PFSK-1 (cell line): ENCODE results near the gene EIF4A3.

Source experiments
- FOXP2 ChIP-seq: optimal IDR thresholded peaks from 2 replicates; pipeline ENCODE3; 2011; ENCODE audit warnings: borderline replicate concordance, control low read depth, inconsistent platforms; ENCODE audit not compliant: insufficient read depth; ENCODE audit errors: extremely low read length, extremely low read depth
- POLR2AphosphoS5 ChIP-seq: IDR thresholded peaks from 2 replicates; pipeline ENCODE4 v1.6.1; 2012; ENCODE audit warnings: low read depth, mild to moderate bottlenecking, control low read depth, low read length, moderate library complexity
- SIN3A ChIP-seq: IDR thresholded peaks from 2 replicates; pipeline ENCODE4 v1.6.1; 2012; ENCODE audit warnings: mild to moderate bottlenecking, low read length, moderate library complexity, borderline replicate concordance; ENCODE audit not compliant: insufficient read depth
- TAF1 ChIP-seq: IDR thresholded peaks from 2 replicates; pipeline ENCODE4 v1.6.1; 2012; ENCODE audit warnings: low read length, control low read depth, borderline replicate concordance; ENCODE audit not compliant: insufficient read depth
- TF ChIP-seq, protein P1 (sequence below), 2 experiments: IDR thresholded peaks; 2 replicates each; pipeline versions ENCODE4 v1.6.1 to v1.8.0; 2011 to 2012; ENCODE audit warnings: low read depth in 2 of 2, low read length in 2 of 2, control low read depth in 1 of 2, inconsistent platforms in 1 of 2, mild to moderate bottlenecking in 1 of 2, moderate library complexity in 1 of 2; ENCODE audit not compliant: insufficient read depth in 1 of 2

Gene EIF4A3

DNA sequence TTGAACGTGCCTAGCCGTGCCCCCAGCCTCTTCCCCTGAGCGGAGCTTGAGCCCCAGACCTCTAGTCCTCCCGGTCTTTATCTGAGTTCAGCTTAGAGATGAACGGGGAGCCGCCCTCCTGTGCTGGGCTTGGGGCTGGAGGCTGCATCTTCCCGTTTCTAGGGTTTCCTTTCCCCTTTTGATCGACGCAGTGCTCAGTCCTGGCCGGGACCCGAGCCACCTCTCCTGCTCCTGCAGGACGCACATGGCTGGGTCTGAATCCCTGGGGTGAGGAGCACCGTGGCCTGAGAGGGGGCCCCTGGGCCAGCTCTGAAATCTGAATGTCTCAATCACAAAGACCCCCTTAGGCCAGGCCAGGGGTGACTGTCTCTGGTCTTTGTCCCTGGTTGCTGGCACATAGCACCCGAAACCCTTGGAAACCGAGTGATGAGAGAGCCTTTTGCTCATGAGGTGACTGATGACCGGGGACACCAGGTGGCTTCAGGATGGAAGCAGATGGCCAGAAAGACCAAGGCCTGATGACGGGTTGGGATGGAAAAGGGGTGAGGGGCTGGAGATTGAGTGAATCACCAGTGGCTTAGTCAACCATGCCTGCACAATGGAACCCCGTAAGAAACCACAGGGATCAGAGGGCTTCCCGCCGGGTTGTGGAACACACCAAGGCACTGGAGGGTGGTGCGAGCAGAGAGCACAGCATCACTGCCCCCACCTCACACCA, 44.8 kb downstream of the EIF4A3 start:
- TF ChIP-seq, protein P1, sequence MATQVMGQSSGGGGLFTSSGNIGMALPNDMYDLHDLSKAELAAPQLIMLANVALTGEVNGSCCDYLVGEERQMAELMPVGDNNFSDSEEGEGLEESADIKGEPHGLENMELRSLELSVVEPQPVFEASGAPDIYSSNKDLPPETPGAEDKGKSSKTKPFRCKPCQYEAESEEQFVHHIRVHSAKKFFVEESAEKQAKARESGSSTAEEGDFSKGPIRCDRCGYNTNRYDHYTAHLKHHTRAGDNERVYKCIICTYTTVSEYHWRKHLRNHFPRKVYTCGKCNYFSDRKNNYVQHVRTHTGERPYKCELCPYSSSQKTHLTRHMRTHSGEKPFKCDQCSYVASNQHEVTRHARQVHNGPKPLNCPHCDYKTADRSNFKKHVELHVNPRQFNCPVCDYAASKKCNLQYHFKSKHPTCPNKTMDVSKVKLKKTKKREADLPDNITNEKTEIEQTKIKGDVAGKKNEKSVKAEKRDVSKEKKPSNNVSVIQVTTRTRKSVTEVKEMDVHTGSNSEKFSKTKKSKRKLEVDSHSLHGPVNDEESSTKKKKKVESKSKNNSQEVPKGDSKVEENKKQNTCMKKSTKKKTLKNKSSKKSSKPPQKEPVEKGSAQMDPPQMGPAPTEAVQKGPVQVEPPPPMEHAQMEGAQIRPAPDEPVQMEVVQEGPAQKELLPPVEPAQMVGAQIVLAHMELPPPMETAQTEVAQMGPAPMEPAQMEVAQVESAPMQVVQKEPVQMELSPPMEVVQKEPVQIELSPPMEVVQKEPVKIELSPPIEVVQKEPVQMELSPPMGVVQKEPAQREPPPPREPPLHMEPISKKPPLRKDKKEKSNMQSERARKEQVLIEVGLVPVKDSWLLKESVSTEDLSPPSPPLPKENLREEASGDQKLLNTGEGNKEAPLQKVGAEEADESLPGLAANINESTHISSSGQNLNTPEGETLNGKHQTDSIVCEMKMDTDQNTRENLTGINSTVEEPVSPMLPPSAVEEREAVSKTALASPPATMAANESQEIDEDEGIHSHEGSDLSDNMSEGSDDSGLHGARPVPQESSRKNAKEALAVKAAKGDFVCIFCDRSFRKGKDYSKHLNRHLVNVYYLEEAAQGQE (IDR thresholded peaks at IDR 0.05; ENCODE audit: insufficient read depth in 1 of 2, low read depth in 2 of 2, low read length in 2 of 2), result no peak
- no peak for TF ChIP-seq TAF1
- TF ChIP-seq POLR2AphosphoS5, result no peak; the same call in 1 of the 2 replicates
- TF ChIP-seq SIN3A, result no peak
- TF ChIP-seq FOXP2, result no peak

DNA sequence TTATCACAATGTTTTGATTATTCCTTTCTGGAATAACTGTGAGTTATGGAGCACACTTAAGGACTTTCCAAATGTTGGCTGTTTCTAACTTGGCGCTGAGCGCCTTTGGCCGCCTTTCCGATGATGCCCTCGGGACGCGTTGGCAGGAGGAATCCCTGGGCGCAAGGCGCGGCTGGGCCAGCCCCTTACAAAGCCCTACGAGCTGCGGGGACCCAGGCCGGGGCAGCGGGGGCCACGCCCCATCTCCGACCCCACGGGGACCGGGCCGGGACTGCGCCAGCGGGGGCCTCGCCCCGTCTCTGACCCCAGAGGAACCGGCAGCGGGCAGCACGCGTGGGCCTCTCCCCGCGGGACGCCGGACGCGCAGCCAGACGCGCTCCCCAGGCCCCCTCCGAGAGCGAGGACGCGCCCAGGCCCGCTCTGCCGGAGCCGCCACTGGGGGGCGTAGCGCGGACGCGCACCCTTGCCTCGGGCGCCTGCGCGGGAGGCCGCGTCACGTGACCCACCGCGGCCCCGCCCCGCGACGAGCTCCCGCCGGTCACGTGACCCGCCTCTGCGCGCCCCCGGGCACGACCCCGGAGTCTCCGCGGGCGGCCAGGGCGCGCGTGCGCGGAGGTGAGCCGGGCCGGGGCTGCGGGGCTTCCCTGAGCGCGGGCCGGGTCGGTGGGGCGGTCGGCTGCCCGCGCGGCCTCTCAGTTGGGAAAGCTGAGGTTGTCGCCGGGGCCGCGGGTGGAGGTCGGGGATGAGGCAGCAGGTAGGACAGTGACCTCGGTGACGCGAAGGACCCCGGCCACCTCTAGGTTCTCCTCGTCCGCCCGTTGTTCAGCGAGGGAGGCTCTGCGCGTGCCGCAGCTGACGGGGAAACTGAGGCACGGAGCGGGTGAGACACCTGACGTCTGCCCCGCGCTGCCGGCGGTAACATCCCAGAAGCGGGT, 45.6 kb downstream of the EIF4A3 start, which contains the start of gene GAA:
TSS of gene GAA (plus strand) at position 571 of the 935 bp plus-strand sequence. CDS start 3,006 bp downstream, outside the sequence.
- TF ChIP-seq, protein P1 (IDR thresholded peaks at IDR 0.05; ENCODE audit: insufficient read depth in 1 of 2, low read depth in 2 of 2, low read length in 2 of 2), result no peak
- TF ChIP-seq FOXP2 (peak; percentile 84), POLR2AphosphoS5 (peak; percentile 40; the same call in 1 of the 2 replicates)

DNA sequence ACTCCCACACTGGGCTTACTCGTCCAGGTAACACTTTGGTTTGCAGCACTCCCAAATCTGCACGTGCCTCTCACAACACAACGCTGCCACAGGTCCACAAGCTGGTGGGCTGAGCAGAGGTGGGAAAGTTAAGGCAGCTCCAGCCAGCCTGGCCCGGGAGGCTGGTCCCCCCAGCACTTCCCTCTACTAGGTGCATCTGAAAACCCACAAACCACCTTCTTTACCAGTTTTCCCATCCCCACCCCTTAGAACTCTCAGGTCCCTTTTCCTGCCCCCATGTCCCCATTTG, 46.9 kb downstream of the EIF4A3 start:
- TF ChIP-seq TAF1 (no peak), SIN3A (no peak), FOXP2 (no peak), POLR2AphosphoS5 (no peak)
- TF ChIP-seq, protein P1 (IDR thresholded peaks at IDR 0.05; ENCODE audit: insufficient read depth in 1 of 2, low read depth in 2 of 2, low read length in 2 of 2), result no peak

DNA sequence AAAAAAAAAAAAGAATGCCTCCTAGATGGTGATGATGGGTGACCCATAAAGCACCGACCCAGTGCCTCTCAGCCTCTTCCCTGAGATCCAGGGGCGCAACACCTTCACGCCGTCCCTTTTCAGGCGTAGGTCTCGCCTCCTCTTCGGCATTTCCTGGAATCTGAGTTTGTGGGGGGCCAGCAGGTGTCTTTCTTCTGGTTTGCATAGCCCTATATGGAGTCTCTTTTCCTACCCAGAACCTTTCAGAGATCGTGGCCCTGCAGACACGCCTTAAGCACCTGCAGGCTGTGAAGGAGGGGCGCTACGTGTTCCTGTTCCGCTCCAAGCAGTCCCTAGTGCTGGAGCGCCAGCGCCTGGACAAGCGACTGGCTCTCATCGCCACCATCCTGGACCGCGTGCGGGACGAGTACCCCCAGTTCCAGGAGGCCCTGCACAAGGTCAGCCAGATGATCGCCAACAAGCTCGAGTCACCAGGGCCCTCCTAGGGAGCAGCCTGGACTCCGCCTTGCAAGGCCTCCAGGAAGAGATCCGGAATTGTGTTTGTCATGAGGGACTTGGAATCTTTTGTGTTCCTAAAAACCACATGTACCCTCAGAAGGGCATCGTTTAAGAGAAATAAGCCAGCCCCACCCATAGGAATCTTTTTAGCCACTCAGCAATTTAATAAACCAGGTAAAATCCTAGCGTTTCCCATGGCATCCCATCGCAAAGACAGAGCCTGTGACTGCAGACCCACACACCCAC, 47.5 kb downstream of the EIF4A3 start:
- TF ChIP-seq FOXP2, result no peak
- no peak for TF ChIP-seq SIN3A
- TF ChIP-seq, protein P1 (IDR thresholded peaks at IDR 0.05; ENCODE audit: insufficient read depth in 1 of 2, low read depth in 2 of 2, low read length in 2 of 2), result no peak
- no peak for TF ChIP-seq TAF1
- no peak for TF ChIP-seq POLR2AphosphoS5
